Fibroblast of villous mesenchyme (primary cell): Measurements from ENCODE around the gene DIPK2A. TPM values are rescaled to one million over a fixed set of nuclear protein-coding genes. Genes with fewer than 3 reads are reported as not detected.

Experiments used
- DNase-seq: peaks from one replicate; pipeline ENCODE4 v3.0.0-alpha.2; 2010; ENCODE audit warnings: low read depth
- H3K4me3 ChIP-seq: 2 replicates; pipeline ENCODE4 v1.5.1; 2011; ENCODE audit warnings: low read depth, mild to moderate bottlenecking, low read length
- total RNA-seq: library from RNA; depleted of rRNA; stranded (reverse); fragments of >200 nt; gene quantifications from 2 replicates; pipeline ENCODE4 v1.2.3, GENCODE V29; 2012
- TF ChIP-seq, protein P1 (sequence below): IDR thresholded peaks from 2 replicates; pipeline ENCODE4 v1.5.1; 2012; ENCODE audit warnings: low read depth, mild to moderate bottlenecking, low read length; ENCODE audit not compliant: insufficient read depth

DIPK2A gene, protein sequence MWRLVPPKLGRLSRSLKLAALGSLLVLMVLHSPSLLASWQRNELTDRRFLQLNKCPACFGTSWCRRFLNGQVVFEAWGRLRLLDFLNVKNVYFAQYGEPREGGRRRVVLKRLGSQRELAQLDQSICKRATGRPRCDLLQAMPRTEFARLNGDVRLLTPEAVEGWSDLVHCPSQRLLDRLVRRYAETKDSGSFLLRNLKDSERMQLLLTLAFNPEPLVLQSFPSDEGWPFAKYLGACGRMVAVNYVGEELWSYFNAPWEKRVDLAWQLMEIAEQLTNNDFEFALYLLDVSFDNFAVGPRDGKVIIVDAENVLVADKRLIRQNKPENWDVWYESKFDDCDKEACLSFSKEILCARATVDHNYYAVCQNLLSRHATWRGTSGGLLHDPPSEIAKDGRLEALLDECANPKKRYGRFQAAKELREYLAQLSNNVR
- 28.0 and 44.9 TPM in 2 replicates for total RNA-seq

DNA sequence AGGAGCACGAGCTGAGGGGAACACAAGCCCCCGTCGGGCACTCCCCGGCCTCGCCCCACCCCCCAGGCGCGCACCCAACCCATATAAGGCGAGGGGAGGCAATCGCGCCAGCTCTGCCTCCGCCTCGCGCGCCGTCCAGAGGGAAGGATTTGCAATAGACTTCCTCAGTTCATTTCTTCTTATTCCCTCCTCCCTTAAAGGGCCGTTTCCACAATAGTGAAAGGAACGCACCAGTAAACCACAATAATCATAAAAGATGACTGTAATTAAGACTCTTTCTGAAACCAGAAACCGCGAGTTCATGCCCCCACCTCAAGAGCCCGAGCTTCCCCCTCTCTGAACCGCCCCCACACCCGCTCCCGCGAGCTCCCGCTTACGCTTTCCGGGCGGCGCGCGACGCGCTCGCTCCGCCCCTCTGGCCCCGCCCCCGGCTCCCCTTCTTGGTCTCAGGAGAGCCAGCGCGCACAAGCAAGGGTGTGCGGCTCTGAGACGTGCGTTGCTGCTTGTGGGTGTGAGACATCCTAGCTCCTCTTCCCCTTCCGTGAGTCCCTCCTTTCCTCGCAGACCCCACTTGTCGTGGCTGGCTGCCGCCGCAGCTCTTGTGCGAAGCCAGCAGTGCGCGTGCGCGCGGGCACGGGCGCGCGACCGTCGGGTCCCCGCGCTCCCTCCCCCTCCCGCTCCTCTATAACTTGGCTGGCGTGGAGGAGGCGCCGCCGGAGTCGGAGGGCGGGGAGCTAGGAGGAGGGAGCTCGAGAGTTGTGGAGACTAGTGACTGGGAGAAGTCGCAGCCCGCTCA, at the start of gene DIPK2A:
Gene DIPK2A, plus strand, starts transcription at position 465 of the 796 bp plus-strand sequence. CDS start 510 bp downstream, outside the sequence.
- TF ChIP-seq, protein P1, sequence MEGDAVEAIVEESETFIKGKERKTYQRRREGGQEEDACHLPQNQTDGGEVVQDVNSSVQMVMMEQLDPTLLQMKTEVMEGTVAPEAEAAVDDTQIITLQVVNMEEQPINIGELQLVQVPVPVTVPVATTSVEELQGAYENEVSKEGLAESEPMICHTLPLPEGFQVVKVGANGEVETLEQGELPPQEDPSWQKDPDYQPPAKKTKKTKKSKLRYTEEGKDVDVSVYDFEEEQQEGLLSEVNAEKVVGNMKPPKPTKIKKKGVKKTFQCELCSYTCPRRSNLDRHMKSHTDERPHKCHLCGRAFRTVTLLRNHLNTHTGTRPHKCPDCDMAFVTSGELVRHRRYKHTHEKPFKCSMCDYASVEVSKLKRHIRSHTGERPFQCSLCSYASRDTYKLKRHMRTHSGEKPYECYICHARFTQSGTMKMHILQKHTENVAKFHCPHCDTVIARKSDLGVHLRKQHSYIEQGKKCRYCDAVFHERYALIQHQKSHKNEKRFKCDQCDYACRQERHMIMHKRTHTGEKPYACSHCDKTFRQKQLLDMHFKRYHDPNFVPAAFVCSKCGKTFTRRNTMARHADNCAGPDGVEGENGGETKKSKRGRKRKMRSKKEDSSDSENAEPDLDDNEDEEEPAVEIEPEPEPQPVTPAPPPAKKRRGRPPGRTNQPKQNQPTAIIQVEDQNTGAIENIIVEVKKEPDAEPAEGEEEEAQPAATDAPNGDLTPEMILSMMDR, result no peak
- DNase-seq, result peak; percentile 95
- H3K4me3 ChIP-seq, result peak within 1 kb of the TSS; percentile 91

DNA sequence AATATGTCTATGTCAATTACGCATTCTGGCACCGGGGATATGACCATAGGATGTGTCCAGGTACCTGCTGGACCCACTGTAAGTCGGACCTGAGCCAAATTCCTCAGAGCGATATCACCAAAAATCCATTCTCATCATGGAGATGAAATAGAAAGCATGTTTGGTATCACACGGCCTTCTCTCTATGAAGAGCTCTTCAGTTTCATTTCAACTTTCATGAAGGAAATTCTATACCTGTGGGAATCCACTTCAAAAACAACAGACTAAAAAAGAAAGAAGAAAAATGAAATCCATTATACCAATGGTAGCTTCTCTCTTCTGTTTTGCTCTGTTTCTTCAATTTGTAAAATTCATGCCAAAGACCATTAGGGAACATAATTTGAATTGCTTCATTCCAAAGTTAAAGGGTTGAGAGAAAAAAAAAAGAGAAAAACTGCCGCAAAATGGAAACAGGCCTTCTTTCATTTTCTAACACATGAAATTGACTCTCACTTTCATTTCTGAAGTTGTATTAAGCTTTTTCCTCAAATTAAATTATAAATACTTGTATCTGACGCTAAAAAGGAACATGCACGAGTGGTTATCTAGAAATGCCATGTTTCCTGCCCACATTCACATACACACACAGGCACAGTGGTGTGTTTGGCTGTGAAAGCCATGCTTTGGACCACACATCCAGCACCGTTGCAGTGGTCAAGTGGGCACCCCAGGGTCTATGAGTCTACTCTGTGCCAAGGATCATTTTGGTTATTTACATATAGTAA, 46.9 kb upstream of the DIPK2A start:
- no peak overlapping the region for H3K4me3 ChIP-seq
- TF ChIP-seq, protein P1, result no peak
- no peak for DNase-seq

DNA sequence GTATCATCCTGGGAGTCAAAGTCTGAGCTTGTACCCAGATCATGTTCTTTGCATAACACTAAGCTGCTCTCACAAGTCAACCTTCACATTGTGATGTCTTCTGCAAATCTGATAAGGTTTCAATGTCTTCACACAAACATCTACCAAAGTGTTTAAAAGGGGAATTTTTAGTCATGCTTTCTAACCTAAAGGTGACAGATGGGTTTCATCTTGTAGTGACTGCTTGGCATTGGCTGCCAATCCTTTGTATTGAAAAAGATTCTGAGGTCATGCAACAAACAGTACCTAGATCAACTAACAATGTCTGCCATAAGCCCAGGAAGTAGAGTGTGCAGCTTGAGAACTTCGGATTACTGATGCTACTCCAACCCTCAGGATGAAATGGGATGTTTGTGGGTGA, 43.6 kb upstream of the DIPK2A start:
- H3K4me3 ChIP-seq, result no peak overlapping the region
- DNase-seq, result no peak
- TF ChIP-seq, protein P1, result no peak

DNA sequence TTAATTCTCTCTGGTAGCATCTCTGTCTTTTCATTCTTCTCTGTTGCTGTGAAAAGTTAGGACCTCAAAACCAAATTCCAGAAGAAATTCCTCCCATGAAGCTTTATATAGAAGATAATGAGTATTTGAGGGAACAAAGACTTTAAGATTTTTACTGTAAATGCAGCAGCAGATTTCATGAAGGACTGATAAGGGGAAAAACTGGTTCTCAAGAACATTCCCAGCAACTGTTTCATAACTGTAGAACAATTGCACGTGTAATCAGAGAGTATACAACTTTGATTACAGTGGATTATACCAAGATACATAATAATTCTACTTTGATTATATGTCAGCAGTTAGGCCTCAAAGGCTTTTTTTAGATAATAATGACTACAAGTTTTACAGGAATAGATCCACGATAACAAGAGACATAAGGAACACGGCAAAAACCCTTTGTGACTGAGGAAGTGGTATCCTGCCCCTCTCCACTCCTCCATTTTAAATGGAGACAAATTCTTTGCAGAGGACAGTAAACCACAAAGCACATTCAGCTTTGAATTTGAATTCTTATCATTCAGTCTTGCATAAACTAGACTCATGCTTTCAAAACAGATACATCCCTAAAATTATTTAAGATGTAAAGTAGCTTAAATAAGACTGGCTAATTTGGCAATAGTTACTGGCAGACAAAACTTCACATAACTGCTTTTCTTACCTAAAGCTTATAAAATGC, 42.9 kb upstream of the DIPK2A start:
- no peak for DNase-seq
- TF ChIP-seq, protein P1, result no peak
- H3K4me3 ChIP-seq, result no peak overlapping the region

DNA sequence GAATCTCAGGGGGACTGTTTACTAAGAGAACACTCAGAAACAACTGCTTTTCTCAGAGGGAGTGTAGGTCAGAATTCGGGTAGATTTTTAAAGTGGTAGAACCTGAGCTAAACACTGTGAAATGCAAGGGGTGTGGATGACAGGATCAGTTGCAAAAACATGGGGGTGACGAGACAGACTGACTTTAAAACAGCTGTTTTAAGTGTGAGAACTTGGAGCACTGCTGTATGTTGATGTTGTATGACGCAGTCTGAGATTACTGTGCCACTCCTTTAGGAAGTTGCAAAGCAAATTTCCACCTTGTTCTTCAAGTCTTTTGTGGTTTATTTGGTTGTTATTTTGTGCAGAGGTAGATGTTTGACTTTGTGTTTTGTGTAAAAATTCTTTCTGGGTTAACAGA, 36.8 kb upstream of the DIPK2A start:
- H3K4me3 ChIP-seq, result no peak overlapping the region
- TF ChIP-seq, protein P1, result no peak
- no peak for DNase-seq

DNA sequence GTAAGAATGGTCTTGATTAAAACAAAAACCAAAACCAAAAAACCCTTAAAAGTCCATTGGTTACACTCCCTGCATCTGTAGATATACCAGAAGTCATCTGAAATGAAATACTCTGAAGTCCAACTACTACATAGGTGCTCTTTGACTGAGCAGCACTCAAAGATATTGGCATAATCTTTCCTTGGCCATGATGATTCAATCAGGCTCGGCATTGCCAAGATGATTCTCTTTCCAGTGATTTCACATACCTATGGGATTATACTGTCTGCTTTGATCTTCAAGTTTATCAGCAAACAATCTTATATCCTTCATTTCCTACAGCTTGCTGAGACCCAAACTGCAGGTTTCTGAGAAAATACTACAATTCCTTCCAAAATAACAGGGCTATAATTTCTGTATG, 35.9 kb upstream of the DIPK2A start:
- no peak overlapping the region for H3K4me3 ChIP-seq
- no peak for DNase-seq
- TF ChIP-seq, protein P1, result no peak
